SK-N-DZ (cell line): Measurements from ENCODE around the gene SAMD1.
"Not testable (repeated sequence)": the region's sequence is repeated elsewhere in the genome, so short reads cannot be mapped to it uniquely, and the experiment has no call there.

Experiments used
- DNase-seq: peaks from one replicate; pipeline ENCODE4 v3.0.0-alpha.2; 2015; ENCODE audit warnings: low spot score

The SAMD1 gene

GRCh38 chr19:14061751-14062557, 28.6 kb downstream of the SAMD1 start, which contains the start of gene PALM3:
PALM3 (minus strand) TSS chr19:14062076; CDS start chr19:14061980, 96 bp downstream.
- no peak for DNase-seq

- DNase-seq: no peak
These were observed 29.3 kb downstream of the SAMD1 start for GRCh38 chr19:14061081-14061749.

- DNase-seq: no peak
These were observed 30.8 kb downstream of the SAMD1 start for GRCh38 chr19:14059652-14060155.

- DNase-seq: no peak
These were observed 31.5 kb downstream of the SAMD1 start for GRCh38 chr19:14059093-14059480.

- DNase-seq: no peak
These were observed 32.1 kb downstream of the SAMD1 start for GRCh38 chr19:14058182-14059092.

GRCh38 chr19:14056741-14057356, 33.7 kb downstream of the SAMD1 start:
- no peak for DNase-seq

- no peak for DNase-seq
These were observed 34.4 kb downstream of the SAMD1 start for GRCh38 chr19:14056069-14056666.

GRCh38 chr19:14055396-14055795, 35.2 kb downstream of the SAMD1 start:
- DNase-seq: no peak

GRCh38 chr19:14054721-14055120, 35.8 kb downstream of the SAMD1 start:
- no peak for DNase-seq

- no peak for DNase-seq
These were observed 36.5 kb downstream of the SAMD1 start for GRCh38 chr19:14054099-14054498.

- DNase-seq: no peak
These were observed 37.1 kb downstream of the SAMD1 start for GRCh38 chr19:14053500-14053899.

- DNase-seq: no peak
These were observed 37.5 kb downstream of the SAMD1 start for GRCh38 chr19:14053032-14053431.

- DNase-seq: no peak
These were observed 38.1 kb downstream of the SAMD1 start for GRCh38 chr19:14052470-14052869.

GRCh38 chr19:14051980-14052379, 38.6 kb downstream of the SAMD1 start:
- no peak for DNase-seq

GRCh38 chr19:14050961-14051360, 39.6 kb downstream of the SAMD1 start:
- not testable (repeated sequence) for DNase-seq

GRCh38 chr19:14050512-14050911, 40.0 kb downstream of the SAMD1 start:
- DNase-seq: no peak

- no peak for DNase-seq
These were observed 42.0 kb downstream of the SAMD1 start for GRCh38 chr19:14048443-14049153.

- DNase-seq: not testable (repeated sequence)
These were observed 42.7 kb downstream of the SAMD1 start for GRCh38 chr19:14047866-14048265.

- peak; percentile 63 for DNase-seq
These were observed 47.6 kb downstream of the SAMD1 start for GRCh38 chr19:14042659-14043608.
